ENCODE measurements around the gene CLDND2. TPM values are rescaled to one million over a fixed set of nuclear protein-coding genes. Genes with fewer than 3 reads are reported as not detected.

CLDND2 gene
- total and polyA plus RNA-seq, 11 donors, result 0.46 to 2.3 (median 0.92) TPM; not detected in 5

- peaks cover 0 to 6% (median 0%) of the 10 kb centered on the region in 9 donors for H3K36me3 ChIP-seq
- DNase-seq (no peak), ATAC-seq (no peak)
- no peak overlapping the region for H3K4me3 ChIP-seq
- TF ChIP-seq CTCF (IDR thresholded peaks at IDR 0.05) (no peak), POLR2A (IDR thresholded peaks at IDR 0.05) (no peak)
- H3K4me1 ChIP-seq, result peaks cover 0 to 27% (median 7%) of the 10 kb centered on the region in 12 donors
- no peaks in the 10 kb centered on the region for H3K9me3 ChIP-seq
- intact Hi-C loops (cut with DNase I), result no loop called here
- H3K27me3 ChIP-seq, result no peaks in the 10 kb centered on the region
- WGBS, 4 donors, result 96 to 99% (median 97%) methylated on average over 4 of the region's 4 CpGs
- no peak overlapping the region for H3K27ac ChIP-seq
These were observed 9.5 kb downstream of the CLDND2 start for GRCh38 chr19:51359294-51359693.

GRCh38 chr19:51357952-51358351 is 10.9 kb downstream of the CLDND2 start:
- Histone ChIP-seq H3K4me3 (no peak overlapping the region), H3K36me3 (peaks cover 0 to 6% (median under 1%) of the 10 kb centered on the region in 9 donors), H3K27ac (no peak overlapping the region), H3K9me3 (no peaks in the 10 kb centered on the region), H3K27me3 (no peaks in the 10 kb centered on the region), H3K4me1 (peaks cover 0 to 18% (median 2%) of the 10 kb centered on the region in 12 donors)
- WGBS, 4 donors, result 79 to 87% (median 84%) methylated on average over 7 of the region's 7 CpGs
- no peak for TF ChIP-seq POLR2A (IDR thresholded peaks at IDR 0.05)
- TF ChIP-seq CTCF (IDR thresholded peaks at IDR 0.05), result no peak
- intact Hi-C loops (cut with DNase I), result no loop called here
- DNase-seq (no peak), ATAC-seq (no peak)

- peaks cover 0 to 23% (median 15%) of the 10 kb centered on the region in 9 donors for H3K36me3 ChIP-seq
- ATAC-seq, result no peak
- no peak for DNase-seq
- H3K27ac ChIP-seq, result no peak overlapping the region
- peaks cover 0 to 10% (median 0%) of the 10 kb centered on the region in 12 donors for H3K4me1 ChIP-seq
- 96 to 98% (median 97%) methylated on average over 10 of the region's 10 CpGs for WGBS, 4 donors
- intact Hi-C loops (cut with DNase I), result no loop called here
- no peaks in the 10 kb centered on the region for H3K9me3 ChIP-seq
- TF ChIP-seq POLR2A (IDR thresholded peaks at IDR 0.05), result no peak
- H3K27me3 ChIP-seq, result no peaks in the 10 kb centered on the region
- H3K4me3 ChIP-seq, result no peak overlapping the region
These were observed 12.5 kb downstream of the CLDND2 start for GRCh38 chr19:51356159-51356801.

- Histone ChIP-seq H3K27ac (no peak overlapping the region), H3K4me3 (no peak overlapping the region), H3K4me1 (peaks cover 0 to 10% (median 0%) of the 10 kb centered on the region in 12 donors), H3K36me3 (peaks cover 0 to 38% (median 31%) of the 10 kb centered on the region in 9 donors), H3K27me3 (no peaks in the 10 kb centered on the region), H3K9me3 (no peaks in the 10 kb centered on the region)
- intact Hi-C loops (cut with DNase I), result no loop called here
- DNase-seq (no peak), ATAC-seq (no peak)
- WGBS, 4 donors, result 43 to 69% (median 55%) methylated on average over 8 of the region's 8 CpGs
- TF ChIP-seq POLR2A (IDR thresholded peaks at IDR 0.05) (no peak), CTCF (IDR thresholded peaks at IDR 0.05) (no peak)
These were observed 14.1 kb downstream of the CLDND2 start for GRCh38 chr19:51354742-51355148.
